IPS DF 6.9 (cell line): ENCODE data around the gene ATF1.
A peak's percentile ranks its signal among the peaks of the same experiment; 100 is the strongest.

Source experiments
- DNase-seq: peaks from one replicate; pipeline ENCODE4 v3.0.0-alpha.2; 2013; ENCODE audit warnings: low read depth, low spot score
- H3K27ac ChIP-seq: one replicate; pipeline ENCODE4 v1.5.1; 2013; ENCODE audit warnings: low read length, control low read depth
- H3K27me3 ChIP-seq: 2 replicates; pipeline ENCODE4 v1.6.1; 2013; ENCODE audit warnings: mild to moderate bottlenecking, low read length; ENCODE audit not compliant: control insufficient read depth, insufficient read depth
- H3K36me3 ChIP-seq: 2 replicates; pipeline ENCODE4 v1.6.1; 2013; ENCODE audit warnings: low read length; ENCODE audit not compliant: control insufficient read depth, insufficient read depth
- H3K4me1 ChIP-seq: 2 replicates; pipeline ENCODE4 v1.6.1; 2013; ENCODE audit warnings: low read length; ENCODE audit not compliant: control insufficient read depth, insufficient read depth
- H3K4me3 ChIP-seq: 2 replicates; pipeline ENCODE4 v1.5.1; 2013; ENCODE audit warnings: mild to moderate bottlenecking, low read length
- H3K9me3 ChIP-seq: 2 replicates; pipeline ENCODE4 v1.6.1; 2013; ENCODE audit warnings: low read length, inconsistent platforms; ENCODE audit not compliant: control insufficient read depth, insufficient read depth
- WGBS: extraction: QIAGEN DNeasy Blood & Tissue Kit; methylation state at CpG from one replicate; pipeline ENCODE4 v1.1.7; 2013; ENCODE audit warnings: mixed read lengths, missing lambda C conversion rate; ENCODE audit not compliant: insufficient read length, insufficient coverage; 5-methylcytosine and 5-hydroxymethylcytosine counted together

Gene ATF1

DNA sequence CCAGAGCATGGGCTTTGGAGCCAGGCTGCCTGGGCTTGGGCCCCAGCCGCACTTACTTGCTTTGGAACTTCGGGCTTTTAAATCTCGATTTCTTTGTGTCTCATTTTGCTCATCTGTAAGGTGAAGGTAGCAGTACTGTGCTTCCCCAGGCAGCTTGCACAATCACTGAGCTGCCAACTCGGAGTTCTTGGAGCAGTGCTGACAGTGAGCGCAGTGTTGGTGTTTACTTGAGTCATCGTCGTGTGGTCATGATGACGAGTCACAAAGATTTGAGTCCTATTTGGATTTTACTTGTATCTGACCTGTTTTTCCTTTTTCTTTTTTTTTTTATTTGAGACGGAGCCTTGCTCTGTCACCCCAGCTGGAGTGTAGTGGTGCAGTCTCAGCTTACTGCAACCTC lies 31.3 kb upstream of the ATF1 start:
- peaks cover 9% of the 10 kb centered on the region; the same call in 1 of the 2 replicates for H3K36me3 ChIP-seq
- no peak for DNase-seq
- H3K27me3 ChIP-seq: no peaks in the 10 kb centered on the region

DNA sequence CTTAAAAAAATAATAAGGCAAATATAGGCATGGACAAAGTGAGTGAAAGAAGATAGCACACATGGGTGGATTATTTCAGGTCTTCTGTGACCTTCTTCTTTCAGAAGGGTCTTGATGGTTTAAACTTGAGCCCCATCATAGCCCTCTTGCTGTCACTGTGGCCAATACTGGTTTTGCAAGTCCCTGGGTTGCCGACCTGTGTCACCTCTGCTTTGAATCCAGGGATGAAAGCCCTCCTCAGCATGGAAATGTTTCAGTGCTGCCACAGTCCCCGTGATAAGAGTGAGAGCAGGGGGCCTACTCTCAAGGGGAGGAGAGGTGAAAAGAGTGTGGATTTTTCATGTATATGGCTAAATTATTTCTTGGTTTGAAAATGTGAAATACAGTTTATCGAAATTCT lies 30.2 kb upstream of the ATF1 start:
- Histone ChIP-seq H3K27me3 (no peaks in the 10 kb centered on the region), H3K9me3 (no peaks in the 10 kb centered on the region), H3K27ac (no peak overlapping the region), H3K4me1 (no peaks in the 10 kb centered on the region), H3K4me3 (no peak overlapping the region), H3K36me3 (peaks cover 6% of the 10 kb centered on the region; the same call in 1 of the 2 replicates)
- DNase-seq: no peak
- WGBS: 100% methylated on average over 1 of the region's 3 CpGs

More for the DNA sequence above, 31.3 kb upstream of the ATF1 start:
- Histone ChIP-seq H3K4me1 (no peaks in the 10 kb centered on the region), H3K4me3 (no peak overlapping the region), H3K9me3 (no peaks in the 10 kb centered on the region), H3K27ac (no peak overlapping the region)
- WGBS: no CpG with 5 or more reads among the region's 9 CpGs

DNA sequence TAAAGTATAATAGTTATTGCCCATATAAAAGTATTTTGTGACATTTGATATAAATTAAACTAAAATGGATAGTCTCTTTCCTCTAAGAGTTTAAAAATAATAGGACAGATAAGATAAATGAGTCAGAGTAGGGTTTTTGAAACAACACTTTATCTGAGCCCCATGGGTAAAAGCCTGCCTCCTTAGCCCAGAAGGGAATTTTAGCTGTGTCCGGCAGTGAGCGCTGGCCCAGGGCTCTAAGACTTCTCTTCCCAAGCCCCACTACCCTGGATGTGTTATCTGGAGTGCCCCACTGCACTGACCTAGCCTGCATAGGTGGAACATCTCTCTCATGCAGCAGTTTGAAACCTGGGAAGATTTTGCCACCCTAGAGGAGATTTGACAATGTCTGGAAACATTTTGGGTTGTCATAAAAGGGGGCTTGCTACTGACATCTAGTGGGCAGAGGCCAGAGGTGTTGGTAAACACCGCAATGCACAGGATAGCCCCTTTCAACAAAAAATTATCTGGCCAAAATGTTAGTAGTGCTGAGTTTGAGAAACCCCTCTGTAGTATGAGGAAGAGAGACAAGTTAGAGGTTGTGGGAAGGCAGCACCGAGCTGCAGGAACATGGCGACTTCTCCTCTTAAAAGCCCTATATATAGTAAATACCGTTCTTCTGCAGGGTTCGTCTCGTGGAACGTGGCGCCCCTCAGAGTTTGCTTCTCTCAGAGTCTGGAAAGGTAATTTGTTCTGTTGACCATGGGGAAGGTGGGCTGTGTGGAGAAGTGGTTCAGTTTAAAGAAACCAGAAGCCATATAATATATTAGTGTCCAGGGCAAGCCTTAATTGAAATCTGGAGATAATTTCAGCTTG lies 29.3 kb upstream of the ATF1 start:
- Histone ChIP-seq H3K36me3 (peaks cover 5% of the 10 kb centered on the region; the same call in 1 of the 2 replicates), H3K27me3 (no peaks in the 10 kb centered on the region), H3K27ac (no peak overlapping the region), H3K9me3 (no peaks in the 10 kb centered on the region), H3K4me3 (no peak overlapping the region), H3K4me1 (no peaks in the 10 kb centered on the region)
- WGBS: no CpG with 5 or more reads among the region's 10 CpGs
- DNase-seq: peak; percentile 25

DNA sequence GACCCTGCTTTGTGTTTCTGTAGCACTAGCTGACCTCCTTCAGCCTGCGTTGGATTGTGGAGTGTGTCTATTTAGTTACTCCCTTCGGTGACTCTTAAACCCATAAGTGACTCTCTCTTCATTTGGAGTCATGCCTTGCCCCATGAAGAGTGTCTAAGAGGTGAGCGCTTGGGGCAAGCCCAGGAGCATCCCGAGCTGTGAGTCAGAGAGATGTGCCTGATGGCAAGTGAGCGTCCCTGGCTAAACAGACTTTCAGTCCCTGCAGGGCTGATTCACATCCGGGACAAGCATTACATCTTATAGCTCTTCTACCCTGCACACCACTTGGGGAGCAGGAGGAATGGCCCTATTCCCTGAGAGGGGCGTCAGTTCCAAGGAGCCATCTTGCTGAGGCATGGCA lies 24.3 kb upstream of the ATF1 start:
- peaks cover 10% of the 10 kb centered on the region; the same call in 1 of the 2 replicates for H3K36me3 ChIP-seq
- no CpG with 5 or more reads among the region's 7 CpGs for WGBS
- DNase-seq: no peak

DNA sequence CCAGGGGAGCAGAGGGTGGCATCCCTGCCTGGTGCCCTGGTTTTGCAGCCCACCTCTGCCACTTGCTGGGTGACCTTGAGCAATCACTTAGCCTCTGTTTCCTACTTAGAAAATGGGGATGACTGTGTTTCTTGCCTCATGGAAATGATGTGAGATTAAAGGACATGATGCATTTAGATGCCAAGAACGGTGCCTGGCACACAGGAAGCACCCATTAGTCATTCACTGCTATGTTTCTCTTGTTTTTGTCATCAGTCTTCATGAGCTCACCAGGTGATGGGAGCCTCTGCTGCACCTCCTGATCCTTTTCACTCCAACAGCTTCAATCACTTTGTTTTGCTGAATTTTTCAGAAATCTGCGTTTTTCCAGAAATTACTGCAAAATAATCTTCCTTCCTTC lies 23.6 kb upstream of the ATF1 start:
- WGBS: no CpG with 5 or more reads among the region's 2 CpGs
- Histone ChIP-seq H3K9me3 (no peaks in the 10 kb centered on the region), H3K4me1 (no peaks in the 10 kb centered on the region), H3K36me3 (peaks cover 10% of the 10 kb centered on the region; the same call in 1 of the 2 replicates), H3K27ac (no peak overlapping the region), H3K4me3 (no peak overlapping the region), H3K27me3 (no peaks in the 10 kb centered on the region)
- DNase-seq: no peak

More for the DNA sequence above, 24.3 kb upstream of the ATF1 start:
- Histone ChIP-seq H3K27me3 (no peaks in the 10 kb centered on the region), H3K9me3 (no peaks in the 10 kb centered on the region), H3K4me1 (no peaks in the 10 kb centered on the region), H3K4me3 (no peak overlapping the region), H3K27ac (no peak overlapping the region)

DNA sequence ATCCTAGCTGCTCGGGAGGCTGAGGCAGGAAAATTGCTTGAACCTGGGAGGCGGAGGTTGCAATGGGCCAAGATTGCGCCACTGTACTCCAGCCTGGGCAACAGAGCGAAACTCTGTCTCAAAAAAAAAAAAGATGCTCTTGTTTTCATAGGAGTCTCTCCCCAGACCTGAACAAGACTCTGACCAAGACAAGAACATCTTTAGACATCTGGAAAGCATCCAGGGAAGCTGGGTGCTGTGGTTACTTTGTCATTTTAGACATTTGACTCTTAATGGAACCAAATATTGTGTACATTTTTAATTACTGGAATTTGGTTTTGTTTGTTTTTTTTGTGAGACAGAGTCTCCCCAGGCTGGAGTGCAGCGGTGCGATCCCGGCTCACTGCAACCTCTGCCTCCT lies 21.1 kb upstream of the ATF1 start:
- no peaks in the 10 kb centered on the region for H3K9me3 ChIP-seq
- 0 out of 2 replicates have a peak, but pooled peaks cover under 1% of the 10 kb centered on the region for H3K4me1 ChIP-seq
- peaks cover 8% of the 10 kb centered on the region; the same call in 1 of the 2 replicates for H3K36me3 ChIP-seq
- WGBS: no CpG with 5 or more reads among the region's 7 CpGs
- H3K27ac ChIP-seq: no peak overlapping the region
- no peak overlapping the region for H3K4me3 ChIP-seq
- no peak for DNase-seq
- H3K27me3 ChIP-seq: no peaks in the 10 kb centered on the region

DNA sequence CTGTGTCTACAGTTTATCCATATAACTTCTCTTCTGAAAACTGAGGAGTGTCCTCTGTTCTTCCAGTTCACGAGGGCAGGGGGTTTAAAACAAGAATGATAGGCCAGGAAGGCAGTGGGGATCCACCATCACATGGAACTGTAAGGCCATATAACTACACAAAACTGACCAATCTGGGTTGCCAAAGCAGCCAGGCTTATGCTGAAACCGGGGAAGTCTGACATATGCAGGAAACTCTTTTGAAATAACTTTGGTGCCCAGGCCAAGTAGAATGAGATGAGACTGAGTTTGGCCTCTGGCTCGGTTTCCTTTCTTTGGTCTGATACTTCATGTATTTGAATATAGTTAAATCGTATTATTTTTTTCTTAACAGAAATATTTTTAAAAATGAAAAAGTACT lies 18.0 kb upstream of the ATF1 start:
- no peak for DNase-seq
- no peak overlapping the region for H3K4me3 ChIP-seq
- no CpG with 5 or more reads among the region's 4 CpGs for WGBS
- no peak overlapping the region for H3K27ac ChIP-seq
- no peaks in the 10 kb centered on the region for H3K27me3 ChIP-seq
- H3K4me1 ChIP-seq: 0 out of 2 replicates have a peak, but pooled peaks cover 2% of the 10 kb centered on the region
- no peaks in the 10 kb centered on the region for H3K9me3 ChIP-seq
- H3K36me3 ChIP-seq: peaks cover 3% of the 10 kb centered on the region; the same call in 1 of the 2 replicates

DNA sequence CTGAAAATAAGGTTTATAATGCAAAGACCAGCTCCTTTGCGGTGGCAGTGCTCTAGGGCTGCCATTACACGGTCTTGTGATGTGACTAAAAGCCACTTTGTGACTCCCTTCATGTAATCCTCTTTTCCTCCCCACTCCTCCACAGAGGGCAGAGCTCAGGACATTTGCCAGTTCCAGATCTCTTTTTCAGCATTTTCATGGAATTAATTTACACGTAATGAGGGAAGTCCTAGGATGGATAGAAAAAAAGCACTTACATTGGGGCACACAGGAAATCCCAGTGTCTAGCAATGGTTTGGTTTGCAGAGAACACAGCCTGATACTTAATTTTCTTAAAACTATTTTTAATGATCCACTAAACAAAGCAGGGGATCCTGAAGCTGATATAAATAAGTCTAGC lies 17.5 kb upstream of the ATF1 start:
- Histone ChIP-seq H3K9me3 (no peaks in the 10 kb centered on the region), H3K27ac (no peak overlapping the region), H3K4me3 (no peak overlapping the region), H3K4me1 (0 out of 2 replicates have a peak, but pooled peaks cover 2% of the 10 kb centered on the region), H3K36me3 (peaks cover 3% of the 10 kb centered on the region; the same call in 1 of the 2 replicates), H3K27me3 (no peaks in the 10 kb centered on the region)
- no peak for DNase-seq
- no CpG with 5 or more reads among the region's 3 CpGs for WGBS

DNA sequence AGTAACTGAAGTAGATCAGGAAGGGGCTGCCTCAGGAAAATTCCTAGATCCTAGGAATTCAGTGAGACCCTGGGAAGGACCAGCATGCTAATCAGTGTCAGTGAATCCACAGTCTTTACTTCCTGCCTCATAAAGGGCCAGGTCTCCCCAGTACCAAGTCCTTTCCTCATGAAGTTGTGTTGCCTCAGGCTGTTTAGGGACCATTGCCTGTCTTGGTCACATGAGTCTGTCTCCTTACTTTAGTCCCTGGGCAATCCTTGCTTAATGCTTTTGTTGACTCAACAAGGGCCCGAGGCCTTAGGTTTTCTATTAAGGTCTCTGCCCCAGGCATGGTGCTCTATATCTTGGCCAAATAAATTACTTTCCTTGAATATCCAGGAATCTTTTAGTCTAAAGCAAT lies 16.1 kb upstream of the ATF1 start:
- Histone ChIP-seq H3K9me3 (no peaks in the 10 kb centered on the region), H3K4me1 (0 out of 2 replicates have a peak, but pooled peaks cover 2% of the 10 kb centered on the region), H3K36me3 (peaks cover 3% of the 10 kb centered on the region; the same call in 1 of the 2 replicates), H3K27me3 (no peaks in the 10 kb centered on the region), H3K27ac (no peak overlapping the region), H3K4me3 (no peak overlapping the region)
- no CpG with 5 or more reads among the region's 1 CpG for WGBS
- no peak for DNase-seq

DNA sequence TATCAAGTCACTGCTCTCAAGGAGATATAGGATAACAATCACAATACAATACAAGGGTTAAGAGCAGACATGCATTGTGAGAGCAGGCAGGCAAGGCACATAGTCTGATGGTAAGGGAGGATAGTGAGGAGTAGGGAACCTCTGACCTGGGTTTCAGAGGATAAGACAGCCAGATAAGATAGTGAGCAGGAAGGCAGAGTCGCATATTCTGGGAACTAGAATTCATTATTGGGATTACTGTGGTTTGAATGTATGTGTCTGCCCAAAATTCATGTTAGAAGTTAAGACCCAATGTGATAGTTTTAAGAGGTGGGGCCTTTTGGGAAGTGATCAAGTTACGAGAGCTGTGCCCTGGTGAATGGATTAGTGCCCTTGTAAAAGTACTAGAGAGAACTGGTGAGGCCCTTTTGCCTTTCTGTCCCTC lies 14.4 kb upstream of the ATF1 start:
- WGBS: no CpG with 5 or more reads among the region's 2 CpGs
- peaks cover 1% of the 10 kb centered on the region; the same call in 1 of the 2 replicates for H3K36me3 ChIP-seq
- 0 out of 2 replicates have a peak, but pooled peaks cover 2% of the 10 kb centered on the region for H3K4me1 ChIP-seq
- no peaks in the 10 kb centered on the region for H3K9me3 ChIP-seq
- no peak for DNase-seq
- H3K4me3 ChIP-seq: no peak overlapping the region
- H3K27me3 ChIP-seq: no peaks in the 10 kb centered on the region
- no peak overlapping the region for H3K27ac ChIP-seq
